Epithelial cell of proximal tubule (primary cell): ENCODE measurements around the gene PTH2. TPM values are rescaled to one million over a fixed set of nuclear protein-coding genes. Genes with fewer than 3 reads are reported as not detected.

Experiments used
- DNase-seq: peaks from one replicate; pipeline ENCODE4 v3.0.0-alpha.2; 2011; ENCODE audit warnings: low read depth
- H3K4me3 ChIP-seq: 2 replicates; pipeline ENCODE4 v1.5.1; 2011; ENCODE audit warnings: low read depth, mild to moderate bottlenecking, low read length
- total RNA-seq: library from RNA; depleted of rRNA; stranded (reverse); fragments of >200 nt; gene quantifications from 2 replicates; pipeline ENCODE4 v1.2.3, GENCODE V29; 2015
- TF ChIP-seq, protein P1 (sequence below): conservative IDR thresholded peaks from 2 replicates; pipeline ENCODE4 v1.5.1; 2012; ENCODE audit warnings: low read depth, mild to moderate bottlenecking, low read length

PTH2 gene
- total RNA-seq, 1 donor from 2014 or later, result not detected

DNA sequence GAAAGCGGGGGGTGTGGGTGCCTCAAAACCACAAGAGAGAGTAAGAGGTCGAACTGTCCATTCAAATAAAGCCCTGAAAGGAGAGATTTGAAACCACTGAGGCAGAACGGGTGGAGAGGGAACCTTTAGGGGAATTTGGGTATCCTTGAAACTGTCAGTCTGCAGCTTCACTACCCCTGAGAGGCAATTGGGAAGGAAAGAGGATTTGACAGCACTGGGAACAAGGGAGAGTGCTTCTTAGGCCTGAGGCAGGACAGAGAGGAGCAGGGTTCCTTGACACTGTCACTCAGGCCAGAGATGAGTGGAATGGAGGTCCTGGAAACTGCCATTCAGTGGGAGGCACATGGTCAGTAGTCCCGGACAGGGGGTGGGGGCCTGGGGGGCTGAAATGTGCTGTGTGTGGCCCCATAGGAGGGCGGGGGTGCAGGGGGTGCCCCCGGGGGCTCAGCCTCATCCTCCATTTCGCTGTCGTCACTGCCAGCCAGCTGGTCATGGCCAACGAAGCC, 7.0 kb upstream of the PTH2 start:
- DNase-seq, result no peak

DNA sequence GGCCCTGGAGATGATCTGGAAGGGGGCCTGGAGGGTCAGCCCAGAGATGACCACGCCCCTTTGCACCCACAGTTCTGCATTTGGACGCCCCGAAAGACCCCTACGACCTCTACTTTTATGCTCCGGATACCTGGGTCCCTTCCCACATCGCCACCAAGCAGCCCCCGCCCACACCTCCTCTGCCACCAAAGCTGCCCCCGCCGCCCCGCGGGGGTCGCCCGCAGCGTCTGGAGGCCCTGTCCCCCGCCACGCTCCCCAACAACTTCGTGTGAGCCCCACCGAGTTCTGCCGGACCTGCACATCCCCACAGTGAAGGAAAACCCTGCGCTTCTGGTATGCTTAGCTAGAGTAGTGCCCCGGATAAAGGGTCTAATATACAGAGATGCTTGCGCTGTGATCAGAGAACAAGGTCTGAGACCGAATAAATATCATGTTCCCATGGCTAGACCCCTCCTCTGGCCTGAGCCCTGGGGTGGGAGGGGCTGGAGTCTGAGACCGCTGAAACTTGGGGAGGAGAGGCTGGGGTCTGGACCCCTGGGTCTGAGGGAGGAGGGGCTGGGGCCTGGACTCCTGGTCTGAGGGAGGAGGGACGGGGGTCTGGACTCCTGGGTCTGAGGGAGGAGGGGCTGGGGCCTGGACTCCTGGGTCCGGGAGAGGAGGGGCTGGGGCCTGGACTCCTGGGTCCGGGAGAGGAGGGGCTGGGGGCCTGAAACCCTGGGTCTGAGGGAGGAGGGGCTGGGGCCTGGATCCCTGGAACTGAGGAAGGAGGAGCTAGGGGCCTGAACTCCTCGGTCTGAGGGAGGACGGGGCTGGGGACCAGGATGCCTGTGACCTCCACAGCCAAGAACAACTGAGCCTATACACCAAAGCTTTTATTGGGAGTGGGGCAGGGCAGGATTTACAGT, 5.6 kb upstream of the PTH2 start:
- TF ChIP-seq, protein P1, sequence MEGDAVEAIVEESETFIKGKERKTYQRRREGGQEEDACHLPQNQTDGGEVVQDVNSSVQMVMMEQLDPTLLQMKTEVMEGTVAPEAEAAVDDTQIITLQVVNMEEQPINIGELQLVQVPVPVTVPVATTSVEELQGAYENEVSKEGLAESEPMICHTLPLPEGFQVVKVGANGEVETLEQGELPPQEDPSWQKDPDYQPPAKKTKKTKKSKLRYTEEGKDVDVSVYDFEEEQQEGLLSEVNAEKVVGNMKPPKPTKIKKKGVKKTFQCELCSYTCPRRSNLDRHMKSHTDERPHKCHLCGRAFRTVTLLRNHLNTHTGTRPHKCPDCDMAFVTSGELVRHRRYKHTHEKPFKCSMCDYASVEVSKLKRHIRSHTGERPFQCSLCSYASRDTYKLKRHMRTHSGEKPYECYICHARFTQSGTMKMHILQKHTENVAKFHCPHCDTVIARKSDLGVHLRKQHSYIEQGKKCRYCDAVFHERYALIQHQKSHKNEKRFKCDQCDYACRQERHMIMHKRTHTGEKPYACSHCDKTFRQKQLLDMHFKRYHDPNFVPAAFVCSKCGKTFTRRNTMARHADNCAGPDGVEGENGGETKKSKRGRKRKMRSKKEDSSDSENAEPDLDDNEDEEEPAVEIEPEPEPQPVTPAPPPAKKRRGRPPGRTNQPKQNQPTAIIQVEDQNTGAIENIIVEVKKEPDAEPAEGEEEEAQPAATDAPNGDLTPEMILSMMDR, result no peak
- H3K4me3 ChIP-seq, result no peak overlapping the region
- no peak for DNase-seq

More for the DNA sequence above, 7.0 kb upstream of the PTH2 start:
- no peak overlapping the region for H3K4me3 ChIP-seq
- TF ChIP-seq, protein P1, result no peak

GRCh38 chr19:49427855-49428546, 4.8 kb upstream of the PTH2 start:
- TF ChIP-seq, protein P1, result no peak
- DNase-seq, result no peak
- no peak overlapping the region for H3K4me3 ChIP-seq

DNA sequence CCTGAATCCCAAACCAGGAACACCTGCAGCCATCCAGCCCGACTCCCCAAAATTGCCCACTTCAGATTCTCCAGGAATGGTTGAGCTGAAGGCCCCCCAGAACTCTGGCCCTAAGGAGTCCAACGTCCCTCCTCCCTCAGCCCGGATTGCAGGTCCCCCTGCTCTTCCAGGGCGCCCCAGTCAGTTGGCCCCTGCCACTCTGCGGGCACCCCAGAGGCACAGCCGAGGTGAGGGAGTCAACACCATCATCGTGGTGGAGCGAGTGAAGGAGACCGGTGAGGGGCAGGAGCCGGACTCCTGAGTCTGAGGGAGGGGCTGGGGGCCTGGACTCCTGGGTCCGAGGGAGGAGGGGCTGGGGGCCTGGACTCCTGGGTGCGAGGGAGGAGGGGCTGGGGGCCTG, 4.1 kb upstream of the PTH2 start:
- TF ChIP-seq, protein P1, result no peak
- no peak overlapping the region for H3K4me3 ChIP-seq
- DNase-seq, result no peak

DNA sequence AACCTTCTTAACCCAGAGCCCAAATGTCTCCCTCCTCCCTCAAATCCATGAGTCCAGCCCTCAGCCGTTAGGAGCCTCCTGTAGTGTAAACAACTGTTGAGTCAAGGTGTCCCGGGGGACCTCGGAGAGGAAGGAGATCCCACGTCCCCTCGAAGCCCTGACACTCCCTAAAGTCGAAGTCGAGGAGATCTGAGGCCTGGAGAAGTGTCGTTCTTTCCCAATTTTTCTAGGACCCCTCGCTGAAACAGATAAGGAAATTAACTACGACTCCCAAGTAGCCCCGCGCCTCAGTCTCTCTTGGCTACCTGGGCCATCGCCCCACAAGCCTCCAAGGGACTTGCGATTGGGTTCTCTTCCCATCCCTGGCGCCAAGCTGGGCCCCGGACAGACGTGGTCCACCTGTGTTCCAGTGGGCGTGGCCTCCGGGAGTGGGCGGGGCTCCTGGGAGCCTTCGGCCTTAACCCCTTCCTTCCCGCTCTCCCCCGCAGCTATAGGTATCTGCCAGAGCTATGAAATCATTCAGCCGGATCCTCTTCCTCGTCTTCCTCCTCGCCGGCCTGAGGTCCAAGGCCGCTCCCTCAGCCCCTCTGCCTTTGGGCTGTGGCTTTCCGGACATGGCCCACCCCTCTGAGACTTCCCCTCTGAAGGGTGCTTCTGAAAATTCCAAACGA, 2.8 kb upstream of the PTH2 start:
- H3K4me3 ChIP-seq, result no peak overlapping the region
- DNase-seq, result no peak
- TF ChIP-seq, protein P1, result no peak

- no peak within 1 kb of the TSS for H3K4me3 ChIP-seq
- DNase-seq, result no peak
- TF ChIP-seq, protein P1, result no peak
Measured at GRCh38 chr19:49425178-49425577, 1.9 kb upstream of the PTH2 start, which contains the start of gene GFY. Gene GFY (plus strand): TSS chr19:49425388. CDS start chr19:49426431, 1,043 bp downstream.
